ENCODE results near the gene VAV3.

The VAV3 gene

DNA sequence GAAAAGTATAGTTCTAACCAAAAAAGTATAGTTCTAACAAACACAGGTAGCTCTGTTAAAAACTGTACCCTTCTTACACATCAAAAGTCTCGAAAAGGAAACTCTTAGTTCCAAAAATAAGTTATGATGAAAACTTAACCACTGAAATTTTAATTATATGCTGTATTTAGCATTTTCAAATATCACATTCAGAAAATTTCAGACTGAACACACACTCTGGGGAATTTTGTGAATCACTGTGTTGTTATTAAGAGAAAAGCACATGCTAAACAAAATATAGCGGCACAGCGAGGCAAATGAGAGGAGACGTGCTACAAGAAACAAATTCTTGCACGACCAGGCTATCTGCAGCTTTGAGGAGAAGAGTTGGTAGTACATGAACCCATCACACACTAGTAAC, 30.4 kb downstream of the VAV3 start:
- Histone ChIP-seq H3K36me3 (ENCODE audit: insufficient read depth, low read length) (no peaks in the 10 kb centered on the region), H3K4me1 (ENCODE audit: insufficient read depth, low read length) (peaks cover 8% of the 10 kb centered on the region), H3K9ac (ENCODE audit: low read length) (no peak overlapping the region), H3K4me3 (ENCODE audit: low read depth in 1 of 2, low read length in 2 of 2) (no peak overlapping the region), H3K27ac (ENCODE audit: low read depth, low read length) (no peak overlapping the region), H3K9me3 (ENCODE audit: low read length) (no peaks in the 10 kb centered on the region), H3K27me3 (ENCODE audit: control insufficient read depth in 1 of 2, insufficient read depth in 2 of 2, low read length in 2 of 2) (no peaks in the 10 kb centered on the region)

DNA sequence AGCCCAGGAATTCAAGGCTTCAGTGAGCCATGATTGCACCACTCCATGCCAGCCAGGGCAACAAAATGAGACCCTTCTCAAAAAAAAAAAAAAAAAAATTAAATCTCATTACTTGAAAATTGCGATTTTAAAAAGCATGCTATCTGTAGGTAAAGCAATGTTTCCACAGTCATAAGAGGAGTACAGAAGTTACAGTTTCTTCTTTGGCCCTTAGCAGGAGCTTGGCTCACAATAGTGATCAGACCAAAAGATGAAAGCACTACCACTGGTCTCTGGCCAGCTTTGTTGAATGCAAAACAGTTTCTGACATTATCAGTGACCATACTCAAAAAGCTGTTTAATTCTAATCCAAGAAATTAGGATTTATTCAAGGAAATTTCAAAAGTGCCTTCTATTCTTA, 31.2 kb downstream of the VAV3 start:
- Histone ChIP-seq H3K4me1 (ENCODE audit: insufficient read depth, low read length) (peaks cover 8% of the 10 kb centered on the region), H3K27me3 (ENCODE audit: control insufficient read depth in 1 of 2, insufficient read depth in 2 of 2, low read length in 2 of 2) (no peaks in the 10 kb centered on the region), H3K9me3 (ENCODE audit: low read length) (no peaks in the 10 kb centered on the region), H3K9ac (ENCODE audit: low read length) (no peak overlapping the region), H3K4me3 (ENCODE audit: low read depth in 1 of 2, low read length in 2 of 2) (no peak overlapping the region), H3K27ac (ENCODE audit: low read depth, low read length) (no peak overlapping the region), H3K36me3 (ENCODE audit: insufficient read depth, low read length) (no peaks in the 10 kb centered on the region)

DNA sequence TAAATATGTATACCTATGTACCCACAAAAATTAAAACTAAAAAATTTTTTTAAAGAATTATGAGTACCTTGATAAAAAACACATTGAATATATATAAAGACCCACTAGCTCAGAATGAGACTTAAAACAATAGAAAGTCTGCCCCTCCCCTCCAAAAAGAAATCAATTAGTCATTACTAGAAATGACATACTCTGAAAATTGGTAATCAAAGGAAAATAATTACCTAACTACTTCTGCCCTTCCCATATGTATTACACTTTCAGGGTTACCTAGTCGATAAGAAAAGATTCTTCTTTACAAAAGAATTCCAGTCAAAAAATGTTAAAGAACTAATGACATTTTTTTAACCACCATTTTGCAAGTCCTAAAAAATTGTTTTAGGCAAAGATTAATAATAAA, 34.7 kb downstream of the VAV3 start:
- no peak overlapping the region for H3K4me3 ChIP-seq (ENCODE audit: low read depth in 1 of 2, low read length in 2 of 2)
- no peak overlapping the region for H3K27ac ChIP-seq (ENCODE audit: low read depth, low read length)
- H3K9ac ChIP-seq (ENCODE audit: low read length) = no peak overlapping the region
- no peaks in the 10 kb centered on the region for H3K27me3 ChIP-seq (ENCODE audit: control insufficient read depth in 1 of 2, insufficient read depth in 2 of 2, low read length in 2 of 2)
- no peaks in the 10 kb centered on the region for H3K36me3 ChIP-seq (ENCODE audit: insufficient read depth, low read length)
- no peaks in the 10 kb centered on the region for H3K9me3 ChIP-seq (ENCODE audit: low read length)
- no peaks in the 10 kb centered on the region for H3K4me1 ChIP-seq (ENCODE audit: insufficient read depth, low read length)

DNA sequence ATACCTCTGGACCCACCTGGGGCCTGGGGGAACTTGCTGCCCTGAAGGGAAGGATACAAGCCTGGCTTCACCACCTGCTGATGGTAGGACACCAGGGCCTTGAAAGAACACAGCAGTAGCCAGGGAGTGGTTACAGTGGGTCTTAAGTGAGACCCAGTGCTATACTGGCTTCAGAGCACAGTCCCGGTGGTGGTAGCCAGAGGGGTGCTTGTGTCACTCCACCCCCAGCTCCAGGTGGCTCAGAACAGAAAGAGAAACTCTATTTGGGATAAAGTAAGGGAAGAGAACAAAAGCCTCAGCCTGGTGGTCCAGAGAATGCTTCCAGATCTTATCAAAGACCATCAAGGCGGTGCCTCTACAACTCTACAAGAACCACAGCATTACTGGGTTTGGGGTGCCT, 37.2 kb downstream of the VAV3 start:
- Histone ChIP-seq H3K9ac (ENCODE audit: low read length) (no peak overlapping the region), H3K27ac (ENCODE audit: low read depth, low read length) (no peak overlapping the region), H3K27me3 (ENCODE audit: control insufficient read depth in 1 of 2, insufficient read depth in 2 of 2, low read length in 2 of 2) (no peaks in the 10 kb centered on the region), H3K36me3 (ENCODE audit: insufficient read depth, low read length) (no peaks in the 10 kb centered on the region), H3K4me1 (ENCODE audit: insufficient read depth, low read length) (no peaks in the 10 kb centered on the region), H3K9me3 (ENCODE audit: low read length) (no peaks in the 10 kb centered on the region), H3K4me3 (ENCODE audit: low read depth in 1 of 2, low read length in 2 of 2) (no peak overlapping the region)

DNA sequence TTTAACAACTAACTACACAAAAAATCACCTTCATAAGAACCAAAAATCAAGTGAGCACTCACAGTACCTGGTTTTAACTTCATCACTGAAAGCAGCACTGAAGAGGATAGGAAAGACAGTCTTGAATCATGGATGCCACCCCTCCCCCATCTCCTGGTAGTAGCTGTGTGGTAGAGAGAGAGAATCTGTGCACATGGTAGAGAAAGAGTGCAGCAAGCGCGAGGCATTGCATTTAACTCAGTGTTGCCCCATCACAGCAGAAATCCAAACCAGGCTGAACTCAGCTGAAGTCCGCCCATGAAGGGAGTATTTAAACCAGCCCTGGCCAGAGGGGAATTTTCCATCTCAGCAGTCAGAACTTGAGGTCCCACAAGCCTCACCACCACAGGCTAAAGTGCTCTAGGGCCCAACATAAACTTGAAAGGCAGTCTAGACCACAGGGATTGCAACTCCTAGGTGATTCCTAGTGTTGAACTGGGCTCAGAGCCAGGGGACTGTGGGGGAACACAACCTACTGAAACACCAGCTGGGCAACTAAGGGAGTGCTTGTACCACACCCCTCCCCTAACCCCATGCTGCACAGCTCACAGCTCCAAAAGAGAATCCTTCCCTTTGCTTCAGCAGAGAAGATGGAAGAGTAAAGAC, 38.4 kb downstream of the VAV3 start:
- H3K36me3 ChIP-seq (ENCODE audit: insufficient read depth, low read length) = no peaks in the 10 kb centered on the region
- H3K9me3 ChIP-seq (ENCODE audit: low read length) = no peaks in the 10 kb centered on the region
- H3K27me3 ChIP-seq (ENCODE audit: control insufficient read depth in 1 of 2, insufficient read depth in 2 of 2, low read length in 2 of 2) = no peaks in the 10 kb centered on the region
- H3K4me1 ChIP-seq (ENCODE audit: insufficient read depth, low read length) = no peaks in the 10 kb centered on the region
- H3K9ac ChIP-seq (ENCODE audit: low read length) = no peak overlapping the region
- H3K27ac ChIP-seq (ENCODE audit: low read depth, low read length) = no peak overlapping the region
- no peak overlapping the region for H3K4me3 ChIP-seq (ENCODE audit: low read depth in 1 of 2, low read length in 2 of 2)

DNA sequence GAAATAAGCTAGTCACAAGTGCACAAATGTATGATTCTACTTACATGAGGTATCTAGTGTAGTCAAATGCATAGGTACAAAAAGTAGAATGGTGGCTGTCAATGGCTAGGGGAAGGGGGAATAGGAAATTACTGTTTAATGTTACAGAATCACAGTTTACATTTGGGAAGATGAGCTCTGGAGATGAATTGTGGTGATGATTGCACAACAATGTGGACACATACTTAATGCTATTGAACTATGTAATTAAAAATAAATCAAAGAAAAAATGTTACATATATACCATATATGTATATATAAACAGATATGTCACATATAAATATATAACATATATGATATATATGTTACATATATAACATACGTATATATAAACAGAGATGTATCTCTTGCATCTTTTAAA, 39.4 kb downstream of the VAV3 start:
- Histone ChIP-seq H3K27ac (ENCODE audit: low read depth, low read length) (no peak overlapping the region), H3K36me3 (ENCODE audit: insufficient read depth, low read length) (no peaks in the 10 kb centered on the region), H3K9ac (ENCODE audit: low read length) (no peak overlapping the region), H3K4me3 (ENCODE audit: low read depth in 1 of 2, low read length in 2 of 2) (no peak overlapping the region), H3K27me3 (ENCODE audit: control insufficient read depth in 1 of 2, insufficient read depth in 2 of 2, low read length in 2 of 2) (no peaks in the 10 kb centered on the region), H3K9me3 (ENCODE audit: low read length) (no peaks in the 10 kb centered on the region), H3K4me1 (ENCODE audit: insufficient read depth, low read length) (no peaks in the 10 kb centered on the region)

DNA sequence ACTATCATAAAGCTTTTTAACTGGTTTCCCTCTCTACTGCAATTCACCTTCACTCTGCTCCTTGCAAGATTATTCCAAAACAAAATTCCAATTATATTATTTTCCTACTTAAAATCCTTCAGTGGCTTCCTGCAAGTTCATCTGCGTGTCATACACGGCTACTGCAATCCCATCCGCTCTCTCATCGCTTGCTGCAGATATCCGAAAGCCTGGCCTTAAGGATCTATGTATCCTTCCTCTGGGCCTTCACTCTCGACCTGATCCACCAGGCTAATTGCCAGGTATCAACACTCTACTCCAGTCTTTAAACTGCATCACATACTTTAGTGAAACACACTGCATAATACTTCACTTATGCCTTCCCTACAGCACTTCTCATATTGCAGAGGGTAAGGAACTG, 44.0 kb downstream of the VAV3 start:
- no peaks in the 10 kb centered on the region for H3K9me3 ChIP-seq (ENCODE audit: low read length)

DNA sequence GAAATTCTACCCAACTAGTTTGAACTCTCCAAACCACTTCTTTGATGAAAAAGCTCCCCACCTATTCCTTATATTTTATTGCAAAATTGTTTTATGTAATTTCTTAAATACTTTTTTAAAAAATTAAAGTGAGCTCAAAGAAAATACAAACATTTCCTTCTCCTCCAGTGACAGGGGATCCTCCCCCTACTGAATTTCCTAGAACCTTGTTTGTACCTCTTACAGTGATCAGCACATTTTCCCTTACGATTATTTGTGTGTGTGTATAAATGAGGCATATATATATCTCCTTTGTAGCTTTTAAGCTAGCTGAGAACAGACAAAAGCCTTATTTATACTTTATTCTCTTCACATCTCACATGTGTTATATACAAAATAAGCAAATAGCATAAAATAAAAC, 44.4 kb downstream of the VAV3 start:
- H3K9ac ChIP-seq (ENCODE audit: low read length) = no peak overlapping the region
- H3K4me3 ChIP-seq (ENCODE audit: low read depth in 1 of 2, low read length in 2 of 2) = no peak overlapping the region
- H3K27ac ChIP-seq (ENCODE audit: low read depth, low read length) = no peak overlapping the region
- no peaks in the 10 kb centered on the region for H3K27me3 ChIP-seq (ENCODE audit: control insufficient read depth in 1 of 2, insufficient read depth in 2 of 2, low read length in 2 of 2)
- H3K36me3 ChIP-seq (ENCODE audit: insufficient read depth, low read length) = no peaks in the 10 kb centered on the region
- H3K4me1 ChIP-seq (ENCODE audit: insufficient read depth, low read length) = no peaks in the 10 kb centered on the region
- H3K9me3 ChIP-seq (ENCODE audit: low read length) = no peaks in the 10 kb centered on the region

More for the DNA sequence above, 44.0 kb downstream of the VAV3 start:
- Histone ChIP-seq H3K27ac (ENCODE audit: low read depth, low read length) (no peak overlapping the region), H3K9ac (ENCODE audit: low read length) (no peak overlapping the region), H3K4me1 (ENCODE audit: insufficient read depth, low read length) (no peaks in the 10 kb centered on the region), H3K27me3 (ENCODE audit: control insufficient read depth in 1 of 2, insufficient read depth in 2 of 2, low read length in 2 of 2) (no peaks in the 10 kb centered on the region), H3K36me3 (ENCODE audit: insufficient read depth, low read length) (no peaks in the 10 kb centered on the region), H3K4me3 (ENCODE audit: low read depth in 1 of 2, low read length in 2 of 2) (no peak overlapping the region)

DNA sequence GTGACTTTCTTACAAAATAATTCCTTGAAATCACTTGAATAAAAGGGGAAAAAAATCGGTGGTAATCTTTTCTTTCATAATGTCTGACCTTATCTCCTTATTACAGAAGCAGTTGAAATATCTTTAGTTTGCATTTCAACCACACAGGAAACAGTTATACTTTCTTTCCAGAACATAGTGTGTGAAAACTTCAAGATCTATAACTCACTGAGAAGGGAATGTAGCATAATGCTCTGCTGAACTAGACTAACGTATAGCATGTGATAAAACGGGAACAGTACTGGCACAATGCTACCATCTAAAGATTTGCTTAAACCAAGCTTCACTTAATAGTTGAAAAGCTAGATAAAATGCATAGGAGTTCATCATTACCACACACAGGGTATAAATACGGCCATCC, 45.0 kb downstream of the VAV3 start:
- H3K4me3 ChIP-seq (ENCODE audit: low read depth in 1 of 2, low read length in 2 of 2) = no peak overlapping the region
- no peak overlapping the region for H3K27ac ChIP-seq (ENCODE audit: low read depth, low read length)
- H3K9ac ChIP-seq (ENCODE audit: low read length) = no peak overlapping the region
- H3K4me1 ChIP-seq (ENCODE audit: insufficient read depth, low read length) = no peaks in the 10 kb centered on the region
- H3K27me3 ChIP-seq (ENCODE audit: control insufficient read depth in 1 of 2, insufficient read depth in 2 of 2, low read length in 2 of 2) = no peaks in the 10 kb centered on the region
- no peaks in the 10 kb centered on the region for H3K9me3 ChIP-seq (ENCODE audit: low read length)
- no peaks in the 10 kb centered on the region for H3K36me3 ChIP-seq (ENCODE audit: insufficient read depth, low read length)

DNA sequence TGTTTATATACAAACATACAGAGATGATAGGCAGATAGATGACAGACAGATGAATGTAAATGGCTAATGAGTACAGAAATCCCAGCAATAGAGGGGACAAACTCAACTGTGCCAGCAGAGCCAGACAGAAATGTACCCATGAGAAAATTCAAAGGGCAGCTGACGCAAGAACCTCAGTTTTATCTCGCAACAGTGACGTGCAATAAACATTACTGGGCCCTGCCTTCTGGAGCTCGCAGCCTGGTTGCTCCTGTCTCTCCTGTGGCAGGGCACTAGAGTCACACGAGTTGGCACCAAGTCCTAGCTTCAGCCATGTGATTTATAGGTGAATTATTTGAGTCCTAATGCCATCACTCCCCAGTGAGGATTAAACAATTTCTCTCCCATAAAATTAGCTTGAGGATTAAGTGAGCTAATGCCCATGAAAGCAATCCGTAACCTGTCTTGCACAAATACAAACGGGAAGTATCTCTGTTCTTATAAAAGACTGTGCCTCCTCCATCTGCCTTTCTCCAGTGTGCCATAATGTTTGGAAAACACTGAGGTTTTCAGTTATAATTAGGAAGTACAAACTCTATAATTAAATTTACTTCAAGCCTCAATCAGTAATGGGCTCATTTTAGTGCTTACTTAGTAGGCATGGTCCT, 50.7 kb downstream of the VAV3 start:
- Histone ChIP-seq H3K27me3 (ENCODE audit: control insufficient read depth in 1 of 2, insufficient read depth in 2 of 2, low read length in 2 of 2) (no peaks in the 10 kb centered on the region), H3K4me1 (ENCODE audit: insufficient read depth, low read length) (no peaks in the 10 kb centered on the region), H3K9me3 (ENCODE audit: low read length) (no peaks in the 10 kb centered on the region), H3K36me3 (ENCODE audit: insufficient read depth, low read length) (no peaks in the 10 kb centered on the region), H3K4me3 (ENCODE audit: low read depth in 1 of 2, low read length in 2 of 2) (no peak overlapping the region), H3K9ac (ENCODE audit: low read length) (no peak overlapping the region), H3K27ac (ENCODE audit: low read depth, low read length) (no peak overlapping the region)

DNA sequence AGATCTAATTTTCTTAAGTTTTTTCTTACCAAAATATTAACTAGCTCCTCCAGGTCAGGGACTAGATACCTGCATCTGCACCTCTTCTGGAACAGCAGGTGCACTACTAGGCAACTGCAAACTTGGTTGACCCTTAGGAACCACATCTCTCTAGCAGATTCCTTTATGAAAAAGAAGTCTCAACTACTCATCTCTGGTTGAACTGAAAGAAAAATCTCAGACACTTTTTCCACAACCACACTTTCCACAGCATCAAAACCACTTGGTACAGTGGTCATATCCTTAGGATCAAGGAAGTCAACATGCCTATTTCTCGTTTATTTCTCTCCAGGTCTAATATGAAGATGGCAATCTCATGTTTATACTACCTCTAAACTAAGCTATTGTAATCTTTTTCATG, 52.3 kb downstream of the VAV3 start:
- H3K27ac ChIP-seq (ENCODE audit: low read depth, low read length) = no peak overlapping the region
- no peaks in the 10 kb centered on the region for H3K4me1 ChIP-seq (ENCODE audit: insufficient read depth, low read length)
- H3K4me3 ChIP-seq (ENCODE audit: low read depth in 1 of 2, low read length in 2 of 2) = no peak overlapping the region
- H3K9ac ChIP-seq (ENCODE audit: low read length) = no peak overlapping the region
- H3K36me3 ChIP-seq (ENCODE audit: insufficient read depth, low read length) = no peaks in the 10 kb centered on the region
- H3K27me3 ChIP-seq (ENCODE audit: control insufficient read depth in 1 of 2, insufficient read depth in 2 of 2, low read length in 2 of 2) = no peaks in the 10 kb centered on the region
- no peaks in the 10 kb centered on the region for H3K9me3 ChIP-seq (ENCODE audit: low read length)

Measured in muscle layer of colon (tissue), 2 donors.